ENCODE results near the gene CALR. TPM values are rescaled to one million over a fixed set of nuclear protein-coding genes. Genes with fewer than 3 reads are reported as not detected.
A peak's percentile ranks its signal among the peaks of the same experiment; 100 is the strongest.
"Not testable (repeated sequence)": the region's sequence is repeated elsewhere in the genome, so short reads cannot be mapped to it uniquely, and the experiment has no call there.

Gene CALR
- total RNA-seq, 2 experiments from 2014 or later = 535 to 563 TPM

- peak overlapping the region; percentile 90 for H3K27ac Mint-ChIP-seq
- H3K4me1 Mint-ChIP-seq (ENCODE audit: low read depth) = peaks cover 36% of the 10 kb centered on the region
- intact Hi-C loops (cut with micrococcal nuclease) = no loop called here
- POLR2A ChIA-PET = interaction anchor here (0.7 to 3.5 kb wide), 8 partner anchors 9 to 65 kb away, joined by 3 to 30 read pairs (median 4); partner anchors contain the start of genes CALR, FARSA, GCDH and RAD23A
- H3K4me3 Mint-ChIP-seq = peak overlapping the region; percentile 78
- no peaks in the 10 kb centered on the region for H3K27me3 Mint-ChIP-seq
- no peaks in the 10 kb centered on the region for H3K9me3 Mint-ChIP-seq
- ATAC-seq (no peak), DNase-seq (no peak)
- CTCF ChIA-PET = interaction anchor here (1.0 to 6.0 kb wide), 4 partner anchors 9 to 71 kb away, joined by 3 to 51 read pairs (median 4); partner anchors contain the start of gene GCDH
- TF ChIP-seq CTCF (IDR thresholded peaks at IDR 0.05) = no peak
- H3K36me3 Mint-ChIP-seq (ENCODE audit: low read depth) = peaks cover 40% of the 10 kb centered on the region
Measured at GRCh38 chr19:12955996-12956395, 17.6 kb downstream of the CALR start.

DNA sequence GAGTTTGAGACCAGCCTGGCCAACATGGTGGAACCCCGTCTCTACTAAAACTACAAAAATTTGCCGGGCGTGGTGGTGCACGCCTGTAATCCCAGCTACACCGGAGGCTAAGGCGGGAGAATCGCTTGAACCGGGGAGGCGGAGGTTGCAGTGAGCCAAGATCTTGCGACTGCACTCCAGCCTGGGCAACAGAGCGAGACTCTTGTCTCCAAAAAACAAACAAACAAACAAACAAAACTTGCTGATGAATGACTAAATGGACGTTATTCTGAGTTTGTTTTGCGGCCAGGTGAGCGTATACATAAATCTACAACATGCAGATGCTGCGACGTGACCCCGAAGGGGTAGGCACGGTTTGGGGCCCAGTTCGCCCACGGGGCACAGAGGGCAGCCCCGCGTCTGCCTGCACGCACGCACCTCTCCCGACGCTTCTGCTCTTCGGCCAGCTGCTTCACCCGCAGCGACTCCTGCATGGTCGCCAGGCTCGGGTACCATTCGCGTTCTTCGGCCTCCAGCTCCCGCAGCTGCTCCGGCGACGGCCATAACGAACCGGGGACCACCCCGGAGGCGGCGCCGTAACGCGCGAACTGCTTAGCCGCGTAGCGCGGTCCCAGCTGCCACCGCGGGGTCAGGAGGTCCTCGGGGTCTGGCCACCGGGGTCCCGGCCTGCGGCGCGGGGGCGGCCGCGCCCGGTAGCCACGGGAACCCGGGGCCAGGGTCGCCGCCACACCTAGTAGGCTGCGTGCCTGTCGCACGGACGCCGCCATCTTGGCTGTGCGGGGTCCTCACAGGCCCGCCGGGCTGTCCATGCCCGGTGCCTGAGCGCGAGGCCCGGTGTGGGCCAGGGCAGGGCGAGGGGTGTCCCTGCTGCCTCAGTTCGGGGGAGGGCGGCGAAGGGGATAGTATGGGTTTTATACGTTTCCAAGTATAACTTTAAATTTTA lies 18.3 kb downstream of the CALR start, which contains the start of gene GADD45GIP1:
GADD45GIP1 (minus strand) TSS at position 778 of the 943 bp plus-strand sequence; CDS start at position 767, 11 bp downstream.
- ATAC-seq (peak; percentile 96), DNase-seq (peak; percentile 87)
- ChIA-PET CTCF (interaction anchor here (1.0 to 6.0 kb wide), 3 partner anchors 9 to 66 kb away, joined by 3 to 51 read pairs (median 4); partner anchors contain the start of gene GCDH), POLR2A (interaction anchor here (0.7 to 3.5 kb wide), 10 partner anchors 9 to 197 kb away, joined by 3 to 30 read pairs (median 4); partner anchors contain the start of genes CALR, FARSA, GCDH and RAD23A)
- TF ChIP-seq CTCF (IDR thresholded peaks at IDR 0.05) = no peak
- no peaks in the 10 kb centered on the region for H3K27me3 Mint-ChIP-seq
- H3K9me3 Mint-ChIP-seq = no peaks in the 10 kb centered on the region
- peaks cover 36% of the 10 kb centered on the region for H3K4me1 Mint-ChIP-seq (ENCODE audit: low read depth)
- peak within 1 kb of the TSS; percentile 78 for H3K4me3 Mint-ChIP-seq
- intact Hi-C loops (cut with micrococcal nuclease) = no loop called here
- peak within 1 kb of the TSS; percentile 98 for H3K27ac Mint-ChIP-seq
- H3K36me3 Mint-ChIP-seq (ENCODE audit: low read depth) = peaks cover 33% of the 10 kb centered on the region

DNA sequence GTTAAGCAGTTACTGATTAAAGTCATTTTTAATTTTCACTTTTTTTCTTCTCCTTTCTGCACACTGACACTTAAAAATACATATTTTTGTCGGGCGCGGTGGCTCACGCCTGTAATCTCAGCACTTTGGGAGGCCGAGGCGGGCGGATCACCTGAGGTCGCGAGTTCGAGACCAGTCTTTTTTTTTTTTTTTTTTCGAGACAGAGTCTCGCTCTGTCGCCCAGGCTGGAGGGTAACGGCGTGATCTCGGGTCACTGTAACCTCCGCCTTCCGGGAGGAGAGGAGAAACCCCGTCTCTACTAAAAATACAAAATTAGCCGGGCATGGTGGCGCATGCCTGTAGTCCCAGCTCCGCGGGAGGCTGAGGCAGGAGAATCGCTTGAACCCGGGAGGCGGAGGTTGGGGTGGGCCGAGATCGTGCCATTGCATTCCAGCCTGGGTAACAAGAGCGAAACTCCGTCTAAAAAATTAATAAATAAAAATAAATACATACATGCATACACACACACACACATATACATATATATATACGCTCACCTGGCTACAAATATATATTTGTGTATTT lies 19.1 kb downstream of the CALR start:
- H3K9me3 Mint-ChIP-seq; DNase-seq; intact Hi-C loops (cut with micrococcal nuclease); H3K27me3 Mint-ChIP-seq: not testable (repeated sequence)
- Mint-ChIP-seq H3K4me3 (peak overlapping the region; percentile 78), H3K36me3 (ENCODE audit: low read depth) (peaks cover 29% of the 10 kb centered on the region), H3K4me1 (ENCODE audit: low read depth) (peaks cover 35% of the 10 kb centered on the region), H3K27ac (peak overlapping the region; percentile 98)
- peak; percentile 4 for ATAC-seq
- CTCF ChIA-PET = interaction anchor here (6.0 kb wide), 1 partner anchor 8 kb away, joined by 51 read pairs; no protein-coding TSS in a partner anchor
- POLR2A ChIA-PET = interaction anchor here (0.8 to 3.5 kb wide), 6 partner anchors 8 to 197 kb away, joined by 3 to 30 read pairs (median 3); partner anchors contain the start of genes CALR and RAD23A

GRCh38 chr19:12959481-12959880 lies 21.1 kb downstream of the CALR start:
- Mint-ChIP-seq H3K27me3 (no peaks in the 10 kb centered on the region), H3K36me3 (ENCODE audit: low read depth) (peaks cover 19% of the 10 kb centered on the region), H3K27ac (no peak overlapping the region), H3K9me3 (no peaks in the 10 kb centered on the region), H3K4me1 (ENCODE audit: low read depth) (peaks cover 19% of the 10 kb centered on the region), H3K4me3 (no peak overlapping the region)
- no peak for TF ChIP-seq CTCF (IDR thresholded peaks at IDR 0.05)
- POLR2A ChIA-PET = no interaction called here
- ATAC-seq (no peak), DNase-seq (no peak)
- intact Hi-C loops (cut with micrococcal nuclease) = no loop called here
- CTCF ChIA-PET = interaction anchor here (0.6 to 1.0 kb wide), 3 partner anchors 12 to 102 kb away, joined by 3 to 5 read pairs (median 3); no protein-coding TSS in a partner anchor

Measured in activated CD8-positive, alpha-beta T cell treated with anti-CD3 and anti-CD28 coated beads for 36 hours (primary cell).